GM21528 (cell line): ENCODE results near the gene NUP43.
A peak's percentile ranks its signal among the peaks of the same experiment; 100 is the strongest.
"Not testable (repeated sequence)": the region's sequence is repeated elsewhere in the genome, so short reads cannot be mapped to it uniquely, and the experiment has no call there.

Experiments used
- ATAC-seq: cut with Tn5 transposase; IDR thresholded peaks from one replicate; pipeline ENCODE4 v1.9.1; 2021; ENCODE audit warnings: mild to moderate bottlenecking, moderate library complexity; ENCODE audit not compliant: unreplicated experiment, low FRiP score

The NUP43 gene

DNA sequence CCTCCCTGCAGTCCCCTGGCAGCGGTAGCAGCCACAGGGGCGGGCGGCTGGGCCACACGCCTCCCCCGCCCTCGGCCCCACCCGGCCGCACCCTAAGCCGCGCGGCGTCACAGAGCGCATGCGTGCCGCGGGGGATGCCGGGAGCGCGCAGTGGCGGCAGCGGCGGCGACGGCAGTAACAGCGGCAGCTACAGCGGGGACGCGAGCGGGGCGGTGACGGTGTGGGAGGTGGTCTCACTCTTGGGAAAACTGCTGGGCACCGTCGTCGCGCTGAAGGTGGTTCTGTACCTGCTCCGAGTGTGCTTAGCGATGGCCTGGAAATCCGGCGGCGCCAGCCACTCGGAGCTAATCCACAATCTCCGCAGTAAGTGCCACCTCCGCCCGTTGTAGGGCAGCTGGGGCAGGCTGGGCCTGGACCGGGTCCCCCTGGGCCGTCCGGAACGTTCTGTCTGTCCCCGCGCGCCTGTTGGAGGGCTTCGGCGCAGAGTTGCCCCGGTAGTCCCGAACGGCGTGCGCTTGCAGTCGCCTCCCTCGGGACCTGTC is 3.3 kb upstream of the NUP43 start, which contains the start of gene PCMT1:
Gene PCMT1, plus strand, starts transcription at position 148 of the 542 bp plus-strand sequence. Its CDS starts 161 bp downstream, at position 309.
- ATAC-seq = peak; percentile 81

DNA sequence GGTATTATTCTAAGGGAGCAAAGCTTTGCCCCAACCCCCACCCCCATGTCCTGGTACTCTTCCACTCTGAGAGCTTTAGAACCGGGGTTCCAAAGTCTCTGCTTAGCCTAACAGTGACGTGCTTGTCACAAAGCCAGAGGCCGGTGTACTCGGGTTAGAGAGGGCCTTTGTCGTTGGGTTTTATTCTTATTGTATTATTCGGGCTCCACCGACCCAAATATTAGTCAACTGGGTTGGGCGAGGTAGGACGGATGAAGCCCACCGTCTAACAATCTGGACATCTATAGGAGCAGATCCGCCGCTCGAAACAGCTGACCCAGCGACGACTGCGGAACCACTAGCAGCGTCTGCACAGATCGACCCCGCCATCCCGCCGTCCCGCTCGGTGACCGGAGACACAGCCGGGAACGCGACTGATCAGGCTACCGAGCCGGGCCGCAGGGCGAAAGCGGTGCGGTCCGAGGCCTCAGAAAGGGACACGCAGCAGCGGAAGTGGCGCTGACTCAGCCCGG is 2.8 kb upstream of the NUP43 start:
- ATAC-seq = not testable (repeated sequence)

DNA sequence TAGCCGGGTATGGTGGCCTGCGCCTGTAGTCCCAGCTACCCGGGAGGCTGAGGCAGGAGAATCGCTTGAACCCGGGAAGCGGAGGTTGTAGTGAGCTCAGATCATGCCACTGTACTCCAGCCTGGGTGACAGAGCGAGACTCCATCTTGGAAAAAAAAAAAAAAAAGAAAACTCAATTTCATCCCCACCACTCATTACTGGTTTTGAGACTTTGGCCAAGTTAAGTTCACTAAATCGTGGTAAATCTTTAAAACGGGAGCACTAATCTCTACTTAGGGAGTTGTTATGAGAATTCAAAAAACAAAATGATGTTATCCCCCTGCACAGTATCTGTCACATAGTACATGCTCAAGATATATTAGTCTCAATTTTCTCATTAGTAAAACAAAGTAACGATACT is 1.1 kb downstream of the NUP43 start:
- not testable (repeated sequence) for ATAC-seq

DNA sequence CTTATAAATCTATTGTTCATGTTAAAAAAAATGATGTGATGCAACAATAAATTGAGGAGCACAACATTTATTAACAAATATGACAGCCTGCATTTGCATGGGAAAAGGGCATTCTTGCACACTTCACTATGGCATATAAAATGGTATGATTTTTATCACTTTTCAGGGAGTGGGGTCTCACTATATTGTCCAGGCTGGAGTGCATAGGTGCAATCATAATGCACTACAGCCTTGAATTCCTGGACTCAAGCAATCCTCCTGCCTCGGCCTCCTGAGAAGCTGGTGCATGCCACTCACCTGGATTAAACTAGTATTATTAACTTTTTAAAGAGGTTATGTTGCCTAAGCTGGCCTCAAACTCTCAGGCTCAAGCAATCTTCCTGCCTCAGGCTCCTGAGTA is 11.4 kb downstream of the NUP43 start:
- ATAC-seq = no peak

DNA sequence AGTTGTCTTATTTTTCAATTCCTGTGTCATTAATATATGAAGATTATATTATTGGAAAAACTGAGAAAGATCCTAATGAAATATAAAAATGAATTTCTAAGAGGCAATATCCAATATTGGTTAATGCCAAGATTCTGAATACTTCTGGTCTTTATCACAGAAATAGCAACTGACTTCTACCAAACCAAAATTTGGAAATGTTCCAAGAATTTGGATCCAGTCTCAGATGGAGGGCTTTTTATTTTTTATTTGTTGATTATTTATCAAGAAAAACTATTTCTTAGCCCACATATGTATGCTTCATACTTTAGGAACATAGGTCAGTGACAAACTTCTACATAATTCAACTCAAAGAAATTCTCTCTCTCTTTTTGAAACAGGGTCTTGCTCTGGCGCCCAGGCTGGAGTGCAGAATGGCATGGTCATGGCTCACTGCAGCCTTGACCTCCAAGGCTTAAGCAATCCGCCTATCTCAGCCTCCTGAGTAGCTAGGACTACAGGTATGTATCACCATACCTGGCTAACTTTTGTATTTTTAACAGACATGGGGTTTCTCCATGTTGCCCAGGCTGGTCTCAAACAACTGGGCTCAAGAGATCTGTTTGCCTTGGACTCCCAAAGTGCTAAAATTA is 13.1 kb downstream of the NUP43 start:
- no peak for ATAC-seq

DNA sequence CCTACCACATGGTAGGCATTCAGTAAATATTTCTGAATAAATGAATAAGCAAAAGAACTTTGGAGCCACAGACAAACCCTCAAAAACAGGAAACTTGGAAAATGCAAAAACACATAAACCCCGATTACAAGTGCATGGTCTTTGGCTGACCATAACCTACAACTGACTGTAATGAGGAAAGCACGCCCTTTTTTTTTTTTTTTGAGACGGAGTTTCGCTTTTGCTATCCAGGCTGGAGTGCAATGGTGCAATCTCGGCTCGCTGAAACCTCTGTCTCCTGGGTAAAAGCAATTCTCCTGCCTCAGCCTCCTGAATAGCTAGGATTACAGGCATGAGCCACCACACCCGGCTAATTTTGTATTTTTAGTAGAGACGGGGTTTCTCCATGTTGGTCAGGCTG is 16.5 kb downstream of the NUP43 start:
- no peak for ATAC-seq

DNA sequence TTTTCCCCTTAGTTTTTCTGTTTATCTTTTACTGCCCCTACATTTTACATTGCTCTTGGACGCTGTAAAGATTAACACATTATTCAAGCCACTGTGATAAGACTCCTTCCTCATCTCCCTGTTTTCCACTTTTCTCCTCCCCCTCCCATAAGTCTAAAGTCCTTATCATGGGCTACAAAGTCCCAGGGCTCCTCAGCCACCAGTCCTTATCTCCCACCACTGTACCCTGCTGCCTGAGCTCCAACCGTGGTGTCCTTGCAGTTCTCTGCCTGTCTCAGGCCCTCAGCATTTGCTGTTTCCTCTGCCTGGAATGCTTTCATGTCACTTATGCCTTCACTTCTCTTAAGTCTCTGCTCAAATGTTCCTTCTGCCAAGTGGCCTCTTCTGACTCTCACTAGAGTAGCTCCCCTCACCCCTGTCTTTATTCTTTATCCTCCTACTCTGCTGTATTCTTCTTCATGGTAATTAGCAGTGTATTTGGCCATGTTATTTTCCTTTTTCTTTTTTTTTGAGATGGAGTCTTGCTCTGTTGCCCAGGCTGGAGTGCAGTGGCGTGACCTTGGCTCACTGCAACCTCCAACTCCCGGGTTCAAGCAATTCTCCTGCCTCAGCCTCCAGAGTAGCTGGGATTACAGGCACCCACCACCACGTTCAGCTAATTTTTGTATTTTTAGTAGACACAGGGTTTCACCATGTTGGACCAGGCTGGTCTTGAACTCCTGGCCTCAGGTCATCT is 17.7 kb downstream of the NUP43 start:
- ATAC-seq = no peak

DNA sequence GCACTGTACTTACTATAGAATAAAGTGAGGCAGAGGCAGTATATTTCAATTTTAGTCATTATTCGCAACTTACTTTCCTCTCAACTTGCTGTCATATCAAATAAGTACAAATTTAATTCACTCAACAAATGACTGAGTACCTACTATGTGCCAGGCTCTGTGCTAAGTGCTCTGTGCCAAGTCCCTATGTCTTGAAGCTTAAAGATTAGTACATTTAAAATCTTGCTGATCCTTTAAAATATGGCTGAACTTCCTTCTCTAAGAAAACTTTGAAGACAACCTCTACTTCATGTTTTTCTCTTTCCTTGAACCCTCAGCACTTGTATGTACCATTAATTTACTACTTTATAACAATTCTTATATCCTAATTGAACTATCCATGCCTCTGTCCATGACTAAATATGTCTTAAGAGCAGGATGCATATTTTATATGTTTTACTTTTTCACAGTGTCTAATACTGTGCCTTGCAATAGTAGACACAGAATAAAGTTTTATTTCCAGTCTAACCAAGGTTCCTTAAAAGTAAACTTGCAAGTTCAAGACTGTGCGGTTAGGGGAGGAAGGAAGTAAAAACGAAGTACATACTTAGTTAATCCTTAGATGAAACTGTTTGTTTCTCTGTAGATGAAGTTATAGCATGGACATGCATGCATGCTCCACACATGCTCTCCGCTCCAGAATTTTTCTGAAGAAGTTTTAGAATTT is 18.4 kb downstream of the NUP43 start:
- ATAC-seq = no peak

DNA sequence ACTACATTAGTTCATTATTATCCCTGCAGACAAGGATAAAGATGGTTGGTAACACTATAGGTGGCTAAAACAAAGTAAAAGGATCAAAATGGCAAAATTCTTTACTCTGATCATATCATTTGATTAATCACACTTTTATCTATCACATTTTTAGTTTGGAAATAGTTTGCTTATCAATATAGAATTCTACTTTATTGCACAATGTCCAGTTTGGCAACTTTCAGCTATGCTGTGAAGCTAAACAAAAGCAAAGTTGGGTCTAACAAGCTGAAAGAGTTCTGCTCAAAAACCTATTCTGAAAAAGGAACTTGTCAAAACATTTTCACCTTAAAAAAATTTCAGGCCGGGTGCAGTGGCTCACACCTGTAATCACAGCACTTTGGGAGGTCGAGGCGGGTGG is 20.5 kb downstream of the NUP43 start:
- ATAC-seq = no peak

DNA sequence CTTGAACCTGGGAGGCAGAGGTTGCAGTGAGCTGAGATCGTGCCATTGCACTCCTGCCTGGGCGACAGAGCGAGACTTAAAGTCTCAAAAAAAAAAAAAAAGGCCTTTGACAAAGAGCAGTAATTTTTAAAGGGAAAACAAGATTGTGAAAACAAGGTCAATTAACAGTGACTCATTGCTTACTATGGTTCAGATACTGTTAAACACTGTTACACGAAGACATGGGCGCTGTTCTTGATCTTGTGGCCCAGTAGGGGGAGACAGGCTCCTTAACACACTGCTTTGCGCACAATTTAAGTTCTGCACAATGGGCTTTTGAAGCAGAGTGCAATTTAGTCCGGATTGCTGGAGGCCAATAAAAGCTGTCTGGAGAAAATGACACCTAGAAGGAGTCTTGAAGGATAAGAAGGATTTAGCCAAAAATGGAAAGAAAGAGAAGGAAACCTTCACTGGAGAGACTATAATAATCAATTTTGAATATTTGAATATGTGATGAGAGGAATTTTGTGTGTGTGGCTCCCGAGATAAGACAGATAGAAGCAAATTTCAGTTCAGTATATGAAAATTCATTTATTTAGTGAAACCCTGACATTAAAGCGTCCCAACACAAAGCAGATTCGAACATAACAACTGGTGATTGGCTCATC is 22.4 kb downstream of the NUP43 start:
- no peak for ATAC-seq

DNA sequence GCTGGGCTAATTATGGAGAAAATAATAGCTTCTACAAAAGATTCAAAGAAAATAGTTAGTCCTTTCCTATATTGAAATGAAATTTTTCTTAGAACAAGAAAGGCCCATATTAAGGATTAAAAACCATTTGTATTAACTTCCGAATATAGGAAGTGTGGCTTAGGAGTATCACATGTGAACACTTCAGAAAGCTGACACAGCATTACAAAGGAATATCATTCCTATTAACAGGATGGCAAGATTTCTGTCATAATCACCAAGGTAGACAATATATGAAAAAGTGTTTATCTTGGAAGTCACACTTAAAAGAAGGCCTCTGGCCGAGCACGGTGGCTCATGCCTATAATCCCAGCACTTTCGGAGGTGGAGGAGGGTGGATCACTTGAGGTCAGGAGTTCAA is 23.1 kb downstream of the NUP43 start:
- ATAC-seq = no peak

DNA sequence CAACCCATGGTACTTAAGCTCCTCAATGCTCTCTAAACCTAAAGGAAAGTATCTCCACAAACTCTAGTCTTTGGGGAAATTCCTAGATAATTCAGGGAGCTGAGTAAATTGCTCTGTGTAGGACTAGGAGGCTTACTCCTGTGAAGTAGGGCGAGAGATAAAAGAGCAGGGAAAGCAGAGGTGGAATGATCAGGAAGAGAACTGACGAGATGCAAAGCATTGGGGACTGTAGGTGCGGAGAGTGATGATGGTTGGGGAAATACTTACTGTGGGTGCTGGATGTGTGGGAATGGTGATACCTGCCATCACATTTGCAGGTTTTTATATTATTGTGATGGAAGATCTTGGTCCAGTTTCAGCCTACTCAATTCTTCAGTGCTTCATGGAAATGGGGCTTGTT is 26.8 kb downstream of the NUP43 start:
- ATAC-seq = no peak

DNA sequence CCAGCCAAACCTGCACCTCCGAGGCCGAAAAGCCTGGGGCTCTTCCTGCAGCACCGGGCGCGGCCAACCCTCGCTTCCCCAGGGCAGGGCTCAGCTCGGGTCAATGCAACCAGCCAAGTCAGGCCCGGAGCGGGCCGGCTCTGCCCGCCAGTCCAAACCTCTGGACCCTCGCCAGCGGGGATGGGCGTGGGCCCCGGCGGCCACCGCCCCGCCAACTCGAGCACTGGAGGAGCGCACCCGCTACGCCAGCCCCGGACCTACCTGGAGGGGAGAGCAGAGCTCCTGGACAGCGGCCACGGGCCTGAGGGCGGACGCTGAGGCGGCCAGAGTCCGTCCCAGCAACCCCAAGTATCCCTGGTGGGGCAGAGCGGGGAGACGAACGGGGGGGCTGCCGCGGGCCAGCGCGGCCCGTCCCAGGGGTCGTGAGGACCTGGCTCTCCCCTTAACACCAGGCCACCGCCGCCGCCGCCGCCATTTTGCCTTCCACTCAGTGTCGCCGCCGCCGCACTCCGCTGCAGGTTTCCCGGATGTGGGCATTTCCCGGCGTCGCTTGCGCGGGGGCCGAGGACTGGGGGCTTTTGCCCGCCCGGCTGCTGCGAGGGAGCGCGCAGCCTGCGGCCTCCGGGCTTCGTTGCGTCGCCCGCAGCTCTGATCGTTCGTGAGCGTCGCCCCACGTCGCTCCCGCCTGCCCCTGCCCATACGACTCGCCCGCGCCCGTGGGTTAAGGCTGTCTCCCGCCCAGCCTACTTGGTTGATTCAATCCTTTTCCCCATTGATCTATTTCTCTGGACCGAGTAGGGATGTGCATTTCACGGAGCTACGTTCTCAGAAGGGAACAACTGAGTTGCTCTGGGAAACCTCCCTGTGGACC is 28.5 kb downstream of the NUP43 start, which contains the start of gene LATS1:
Gene LATS1, minus strand, starts transcription at position 514 of the 871 bp plus-strand sequence. CDS start 15,975 bp downstream, outside the sequence.
- ATAC-seq = peak; percentile 92

DNA sequence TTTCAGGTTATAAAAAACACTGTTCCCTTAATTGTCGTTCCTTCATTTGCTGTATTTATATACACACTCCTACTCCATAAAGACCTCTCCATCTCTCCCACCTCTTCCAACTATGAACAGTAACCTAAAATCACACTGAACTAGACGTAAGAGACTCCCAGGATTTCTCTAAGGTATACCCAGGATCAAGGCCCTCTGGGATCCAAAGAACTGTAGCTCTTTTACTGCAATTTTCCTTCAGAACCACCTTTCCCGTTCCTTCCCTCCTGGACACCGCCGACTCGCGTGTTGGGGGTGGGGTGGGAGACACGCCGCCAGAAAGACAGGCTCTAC is 29.1 kb downstream of the NUP43 start:
- ATAC-seq = peak; percentile 6

DNA sequence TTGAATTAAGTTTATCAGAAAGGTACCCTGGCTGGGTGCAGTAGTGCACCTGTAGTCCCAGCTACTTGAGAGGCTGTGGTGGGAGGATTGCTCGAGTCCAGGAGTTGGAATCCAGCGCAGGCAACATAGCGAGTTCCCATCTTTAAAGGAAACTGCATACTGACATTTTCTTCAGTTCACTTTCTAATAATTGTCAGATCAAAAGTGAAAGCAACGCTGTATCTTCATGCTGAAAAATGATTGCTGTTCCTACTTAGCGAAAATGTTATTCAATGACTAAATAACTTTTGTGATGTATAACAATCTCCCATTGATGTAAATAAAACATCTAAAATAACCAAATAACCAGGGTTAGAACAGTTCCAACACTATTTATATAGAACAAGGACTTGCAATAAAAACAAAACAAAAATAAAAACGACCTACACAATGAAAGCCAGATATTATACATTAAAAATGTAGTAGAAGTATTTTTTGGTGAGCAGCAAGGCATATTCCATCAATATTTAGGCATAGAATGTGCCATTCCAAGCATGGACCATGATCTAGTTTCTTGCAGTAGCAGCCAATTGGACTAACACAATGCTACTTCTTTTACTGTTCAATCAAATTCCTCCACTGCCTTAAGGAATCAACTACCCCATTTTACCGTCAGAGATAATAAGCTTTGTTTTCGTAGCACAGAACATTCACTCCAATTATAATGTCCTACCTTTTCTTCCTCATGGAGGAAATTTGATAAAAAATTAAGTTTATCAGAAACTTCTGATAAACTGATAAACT is 30.0 kb downstream of the NUP43 start:
- ATAC-seq = no peak

DNA sequence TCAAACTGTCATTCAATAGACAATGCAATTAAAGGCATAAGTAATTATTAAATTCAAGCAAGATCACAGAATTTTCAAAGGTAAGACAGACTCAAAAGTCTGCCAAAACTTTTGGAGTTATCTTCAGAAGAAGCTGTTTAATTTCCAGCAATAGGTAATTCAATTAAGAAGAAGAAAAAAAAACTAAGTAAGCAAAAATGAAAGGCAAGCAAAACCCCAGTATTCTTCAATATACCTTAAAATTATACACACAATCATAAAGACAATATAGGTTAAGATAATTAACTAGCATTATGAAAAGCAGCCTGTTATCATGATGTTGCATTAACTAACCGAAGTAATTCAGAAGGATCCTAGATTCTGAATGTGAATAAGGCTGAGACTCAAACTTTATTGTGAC is 31.9 kb downstream of the NUP43 start:
- ATAC-seq = no peak

DNA sequence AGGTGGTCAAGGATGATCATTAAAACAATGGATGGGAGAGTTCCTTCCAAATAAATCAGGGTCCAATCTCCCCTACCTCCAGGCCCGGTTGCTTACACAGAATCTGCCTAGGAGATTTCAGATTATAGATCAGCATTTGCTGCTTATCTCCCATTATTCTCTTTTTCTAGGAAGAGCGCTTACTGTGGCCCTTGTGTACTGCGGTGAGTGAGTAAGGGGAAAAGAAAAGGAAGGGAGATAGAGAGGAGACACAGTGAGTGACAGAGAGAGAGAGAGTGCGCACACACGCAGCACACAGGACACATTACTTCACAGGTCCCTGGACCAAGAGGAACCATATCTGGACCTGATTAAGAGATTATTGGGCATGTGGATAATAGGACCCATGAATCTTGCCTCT is 34.6 kb downstream of the NUP43 start:
- ATAC-seq = no peak

DNA sequence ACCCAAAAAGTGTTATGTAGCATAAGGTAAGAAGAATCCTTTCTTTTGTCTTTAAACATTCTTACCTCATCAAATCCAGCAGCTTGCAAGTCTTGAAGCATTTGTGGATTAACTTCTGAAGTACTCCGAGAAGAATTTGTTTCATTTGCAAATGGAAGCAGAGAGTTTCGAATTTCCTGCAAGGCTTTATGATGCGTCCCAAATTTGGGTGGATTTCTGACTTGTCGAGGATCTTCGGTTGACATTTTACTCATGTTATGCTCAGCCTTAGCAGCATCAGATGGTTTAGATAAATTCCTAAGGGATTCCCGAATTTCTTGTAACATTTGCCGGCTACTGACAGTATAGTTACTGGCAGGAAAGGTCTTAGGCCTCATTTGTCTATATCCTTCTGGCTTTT is 44.6 kb downstream of the NUP43 start:
- ATAC-seq = no peak

DNA sequence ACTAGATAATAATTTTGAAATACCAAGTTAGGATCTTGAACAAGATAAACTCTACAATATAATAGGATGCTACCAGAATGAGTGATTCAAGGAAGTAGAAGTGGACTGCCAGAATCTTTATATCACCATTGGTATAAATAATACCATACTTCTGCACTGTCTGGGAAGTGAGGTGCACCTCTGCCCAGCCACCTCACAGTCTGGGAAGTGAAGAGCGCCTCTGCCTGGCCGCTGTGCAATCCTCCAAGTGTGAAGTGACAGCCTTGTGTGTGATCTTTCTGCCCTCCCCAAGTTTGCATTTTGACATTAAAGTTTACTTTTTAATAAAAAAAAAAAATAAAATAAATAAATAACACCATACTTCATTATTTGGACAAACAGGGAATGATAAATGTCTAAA is 47.2 kb downstream of the NUP43 start:
- ATAC-seq = no peak
